ENCODE measurements around the gene CGB2. TPM values are rescaled to one million over a fixed set of nuclear protein-coding genes. Genes with fewer than 3 reads are reported as not detected.
A peak's percentile ranks its signal among the peaks of the same experiment; 100 is the strongest.

The CGB2 gene
- total and polyA plus RNA-seq, 2 of the 13 experiments (the other 11 are each of a cell fraction or from before 2014, with no cell fraction given): not detected

DNA sequence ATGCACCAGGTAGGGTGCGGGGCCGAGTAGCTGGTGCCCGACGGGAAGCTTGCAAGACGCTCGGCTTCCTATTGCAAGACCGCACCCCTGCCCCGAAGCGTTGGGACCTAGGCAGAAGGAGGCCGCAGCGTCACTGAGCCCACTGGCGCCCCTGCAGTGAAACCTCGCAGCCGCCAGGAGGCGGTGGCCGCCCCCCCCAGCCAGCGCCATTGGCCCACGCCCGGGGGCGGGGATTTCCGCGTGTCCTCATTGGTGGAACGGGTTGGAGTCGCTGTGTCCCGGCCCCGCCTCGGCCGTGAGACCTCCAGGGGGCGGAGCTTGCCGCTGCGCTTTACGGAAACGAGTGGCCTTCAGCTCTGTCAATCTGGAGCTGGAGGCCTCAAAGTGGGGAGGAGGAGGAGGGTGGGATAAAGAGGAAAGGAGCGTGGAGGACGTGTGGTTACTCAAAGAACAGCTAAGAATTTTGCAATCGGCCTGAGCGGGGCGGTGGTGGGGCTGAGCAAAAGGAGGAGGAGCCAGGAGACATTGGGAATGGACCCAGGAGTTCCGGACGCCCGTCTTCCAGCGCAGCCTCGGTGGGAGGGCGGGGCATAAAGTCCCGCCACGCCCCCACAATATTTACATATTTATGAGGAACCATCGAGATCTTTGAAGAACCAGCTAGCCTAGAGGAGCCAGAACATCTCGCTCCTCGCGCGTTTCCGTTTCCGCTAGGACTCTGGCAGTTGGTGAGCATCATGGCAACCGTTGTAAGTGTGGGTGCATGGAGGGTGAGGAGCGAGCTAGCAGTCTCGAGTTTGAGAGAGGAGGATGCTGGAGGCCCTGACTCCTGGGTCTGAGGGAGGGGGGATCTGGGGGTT lies 38.3 kb upstream of the CGB2 start, which contains the start of the genes GYS1 and RUVBL2 (continued):
- TF ChIP-seq, protein P1, sequence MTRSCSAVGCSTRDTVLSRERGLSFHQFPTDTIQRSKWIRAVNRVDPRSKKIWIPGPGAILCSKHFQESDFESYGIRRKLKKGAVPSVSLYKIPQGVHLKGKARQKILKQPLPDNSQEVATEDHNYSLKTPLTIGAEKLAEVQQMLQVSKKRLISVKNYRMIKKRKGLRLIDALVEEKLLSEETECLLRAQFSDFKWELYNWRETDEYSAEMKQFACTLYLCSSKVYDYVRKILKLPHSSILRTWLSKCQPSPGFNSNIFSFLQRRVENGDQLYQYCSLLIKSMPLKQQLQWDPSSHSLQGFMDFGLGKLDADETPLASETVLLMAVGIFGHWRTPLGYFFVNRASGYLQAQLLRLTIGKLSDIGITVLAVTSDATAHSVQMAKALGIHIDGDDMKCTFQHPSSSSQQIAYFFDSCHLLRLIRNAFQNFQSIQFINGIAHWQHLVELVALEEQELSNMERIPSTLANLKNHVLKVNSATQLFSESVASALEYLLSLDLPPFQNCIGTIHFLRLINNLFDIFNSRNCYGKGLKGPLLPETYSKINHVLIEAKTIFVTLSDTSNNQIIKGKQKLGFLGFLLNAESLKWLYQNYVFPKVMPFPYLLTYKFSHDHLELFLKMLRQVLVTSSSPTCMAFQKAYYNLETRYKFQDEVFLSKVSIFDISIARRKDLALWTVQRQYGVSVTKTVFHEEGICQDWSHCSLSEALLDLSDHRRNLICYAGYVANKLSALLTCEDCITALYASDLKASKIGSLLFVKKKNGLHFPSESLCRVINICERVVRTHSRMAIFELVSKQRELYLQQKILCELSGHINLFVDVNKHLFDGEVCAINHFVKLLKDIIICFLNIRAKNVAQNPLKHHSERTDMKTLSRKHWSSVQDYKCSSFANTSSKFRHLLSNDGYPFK (CRISPR knock-in tag; IDR thresholded peaks at IDR 0.05; ENCODE audit: borderline replicate concordance): 0 out of 2 replicates have a peak, but pooled peaks have one; percentile 56
- TF ChIP-seq, protein P2, sequence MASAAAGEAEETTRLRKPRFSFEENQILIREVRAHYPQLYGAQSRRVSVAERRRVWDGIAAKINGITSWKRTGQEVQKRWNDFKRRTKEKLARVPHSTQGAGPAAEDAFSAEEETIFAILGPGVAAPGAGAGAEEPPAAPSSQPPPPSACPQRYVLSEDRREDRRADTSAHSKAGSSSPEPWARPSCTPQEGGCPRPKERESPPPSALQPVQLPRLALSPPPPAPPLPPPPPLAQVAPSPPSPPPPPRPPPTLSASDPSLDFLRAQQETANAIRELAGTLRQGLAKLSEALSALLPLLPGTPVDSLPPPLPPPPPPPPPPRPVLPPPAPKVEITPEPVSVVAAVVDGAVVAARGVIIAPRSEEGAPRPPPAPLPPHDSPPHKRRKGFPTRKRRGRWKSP (CRISPR knock-in tag; IDR thresholded peaks at IDR 0.05): no peak
- TF ChIP-seq NR2C2 (CRISPR knock-in tag; IDR thresholded peaks at IDR 0.05; ENCODE audit: borderline replicate concordance): peak; percentile 58
- TF ChIP-seq ZNF33B (CRISPR knock-in tag; IDR thresholded peaks at IDR 0.05): no peak
- TF ChIP-seq NFYB (CRISPR knock-in tag; IDR thresholded peaks at IDR 0.05): peak; percentile 95
- TF ChIP-seq, protein P3, sequence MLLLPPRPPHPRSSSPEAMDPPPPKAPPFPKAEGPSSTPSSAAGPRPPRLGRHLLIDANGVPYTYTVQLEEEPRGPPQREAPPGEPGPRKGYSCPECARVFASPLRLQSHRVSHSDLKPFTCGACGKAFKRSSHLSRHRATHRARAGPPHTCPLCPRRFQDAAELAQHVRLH (CRISPR knock-in tag; IDR thresholded peaks at IDR 0.05; ENCODE audit: borderline replicate concordance, low read depth): no peak
- no peak for TF ChIP-seq HNRNPH1 (optimal IDR thresholded peaks at IDR 0.05; ENCODE audit: low read depth, low read length)
- TF ChIP-seq PTBP1 (IDR thresholded peaks at IDR 0.05; ENCODE audit: low read depth, low read length, poor library complexity, severe bottlenecking): no peak
- no peak for TF ChIP-seq ZNF180 (CRISPR knock-in tag; IDR thresholded peaks at IDR 0.05; ENCODE audit: borderline replicate concordance, low read depth)
- peak; percentile 89 for TF ChIP-seq RBM39 (IDR thresholded peaks at IDR 0.05; ENCODE audit: low read depth, low read length, poor library complexity, severe bottlenecking)
- TF ChIP-seq RARA (CRISPR knock-in tag; IDR thresholded peaks at IDR 0.05): no peak
- peak; percentile 47; the same call in 1 of the 2 replicates for TF ChIP-seq FOXK2 (IDR thresholded peaks at IDR 0.05)
- TF ChIP-seq, protein P4, sequence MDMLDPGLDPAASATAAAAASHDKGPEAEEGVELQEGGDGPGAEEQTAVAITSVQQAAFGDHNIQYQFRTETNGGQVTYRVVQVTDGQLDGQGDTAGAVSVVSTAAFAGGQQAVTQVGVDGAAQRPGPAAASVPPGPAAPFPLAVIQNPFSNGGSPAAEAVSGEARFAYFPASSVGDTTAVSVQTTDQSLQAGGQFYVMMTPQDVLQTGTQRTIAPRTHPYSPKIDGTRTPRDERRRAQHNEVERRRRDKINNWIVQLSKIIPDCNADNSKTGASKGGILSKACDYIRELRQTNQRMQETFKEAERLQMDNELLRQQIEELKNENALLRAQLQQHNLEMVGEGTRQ (IDR thresholded peaks at IDR 0.05; ENCODE audit: low read depth, low read length): no peak
- TF ChIP-seq, protein P4 (CRISPR knock-in tag; IDR thresholded peaks at IDR 0.05; ENCODE audit: borderline replicate concordance): no peak
- no peak for TF ChIP-seq ZNF703 (CRISPR knock-in tag; IDR thresholded peaks at IDR 0.05; ENCODE audit: borderline replicate concordance)
- TF ChIP-seq, protein P5, sequence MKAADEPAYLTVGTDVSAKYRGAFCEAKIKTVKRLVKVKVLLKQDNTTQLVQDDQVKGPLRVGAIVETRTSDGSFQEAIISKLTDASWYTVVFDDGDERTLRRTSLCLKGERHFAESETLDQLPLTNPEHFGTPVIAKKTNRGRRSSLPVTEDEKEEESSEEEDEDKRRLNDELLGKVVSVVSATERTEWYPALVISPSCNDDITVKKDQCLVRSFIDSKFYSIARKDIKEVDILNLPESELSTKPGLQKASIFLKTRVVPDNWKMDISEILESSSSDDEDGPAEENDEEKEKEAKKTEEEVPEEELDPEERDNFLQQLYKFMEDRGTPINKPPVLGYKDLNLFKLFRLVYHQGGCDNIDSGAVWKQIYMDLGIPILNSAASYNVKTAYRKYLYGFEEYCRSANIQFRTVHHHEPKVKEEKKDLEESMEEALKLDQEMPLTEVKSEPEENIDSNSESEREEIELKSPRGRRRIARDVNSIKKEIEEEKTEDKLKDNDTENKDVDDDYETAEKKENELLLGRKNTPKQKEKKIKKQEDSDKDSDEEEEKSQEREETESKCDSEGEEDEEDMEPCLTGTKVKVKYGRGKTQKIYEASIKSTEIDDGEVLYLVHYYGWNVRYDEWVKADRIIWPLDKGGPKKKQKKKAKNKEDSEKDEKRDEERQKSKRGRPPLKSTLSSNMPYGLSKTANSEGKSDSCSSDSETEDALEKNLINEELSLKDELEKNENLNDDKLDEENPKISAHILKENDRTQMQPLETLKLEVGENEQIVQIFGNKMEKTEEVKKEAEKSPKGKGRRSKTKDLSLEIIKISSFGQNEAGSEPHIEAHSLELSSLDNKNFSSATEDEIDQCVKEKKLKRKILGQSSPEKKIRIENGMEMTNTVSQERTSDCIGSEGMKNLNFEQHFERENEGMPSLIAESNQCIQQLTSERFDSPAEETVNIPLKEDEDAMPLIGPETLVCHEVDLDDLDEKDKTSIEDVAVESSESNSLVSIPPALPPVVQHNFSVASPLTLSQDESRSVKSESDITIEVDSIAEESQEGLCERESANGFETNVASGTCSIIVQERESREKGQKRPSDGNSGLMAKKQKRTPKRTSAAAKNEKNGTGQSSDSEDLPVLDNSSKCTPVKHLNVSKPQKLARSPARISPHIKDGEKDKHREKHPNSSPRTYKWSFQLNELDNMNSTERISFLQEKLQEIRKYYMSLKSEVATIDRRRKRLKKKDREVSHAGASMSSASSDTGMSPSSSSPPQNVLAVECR (CRISPR knock-in tag; IDR thresholded peaks at IDR 0.05; ENCODE audit: borderline replicate concordance): peak; percentile 82
